H9 (cell line): ENCODE results near the gene ROPN1B. TPM values are rescaled to one million over a fixed set of nuclear protein-coding genes. Genes with fewer than 3 reads are reported as not detected.

Source experiments
- DNase-seq: peaks from one replicate; pipeline ENCODE4 v3.0.0-alpha.2; 2017
- H2AFZ ChIP-seq: one replicate; pipeline ENCODE4 v1.6.1; 2013; ENCODE audit warnings: mild to moderate bottlenecking, low read length, control low read depth, moderate library complexity
- H2AK5ac ChIP-seq: 2 replicates; pipeline ENCODE4 v1.6.1; 2013; ENCODE audit warnings: low read length, control low read depth, mixed read lengths; ENCODE audit not compliant: insufficient read length
- H2BK120ac ChIP-seq: one replicate; pipeline ENCODE4 v1.6.1; 2013; ENCODE audit warnings: low read depth, mild to moderate bottlenecking, low read length, control low read depth, inconsistent platforms; ENCODE audit not compliant: poor library complexity, severe bottlenecking
- H2BK12ac ChIP-seq: 2 replicates; pipeline ENCODE4 v1.6.1; 2013; ENCODE audit warnings: low read length, control low read depth, mixed read lengths, low read depth; ENCODE audit not compliant: insufficient read length
- H2BK15ac ChIP-seq: 2 replicates; pipeline ENCODE4 v1.6.1; 2013; ENCODE audit warnings: low read depth, low read length, control low read depth
- H2BK20ac ChIP-seq: one replicate; pipeline ENCODE4 v1.6.1; 2013; ENCODE audit warnings: low read depth, mild to moderate bottlenecking, low read length, control low read depth, inconsistent platforms; ENCODE audit not compliant: poor library complexity, severe bottlenecking
- H2BK5ac ChIP-seq: 2 replicates; pipeline ENCODE4 v1.6.1; 2013; ENCODE audit warnings: low read length, control low read depth, mixed read lengths; ENCODE audit not compliant: insufficient read length
- H3K14ac ChIP-seq: 2 replicates; pipeline ENCODE4 v1.6.1; 2013; ENCODE audit warnings: low read length, control low read depth; ENCODE audit not compliant: insufficient read depth
- H3K18ac ChIP-seq: 2 replicates; pipeline ENCODE4 v1.6.1; 2013; ENCODE audit warnings: low read depth, mild to moderate bottlenecking, mixed read lengths, low read length, control low read depth; ENCODE audit not compliant: insufficient read length
- H3K23ac ChIP-seq: 2 replicates; pipeline ENCODE4 v1.6.1; 2013; ENCODE audit warnings: low read length, control low read depth, mixed read lengths, low read depth; ENCODE audit not compliant: insufficient read length
- H3K23me2 ChIP-seq: 2 replicates; pipeline ENCODE4 v1.6.1; 2013; ENCODE audit warnings: low read depth, mild to moderate bottlenecking, mixed read lengths, low read length, control low read depth; ENCODE audit not compliant: insufficient read length, poor library complexity, severe bottlenecking
- H3K27ac ChIP-seq: 2 replicates; pipeline ENCODE4 v1.5.1; 2013; ENCODE audit warnings: low read length, control low read depth, mixed read lengths, low read depth; ENCODE audit not compliant: insufficient read length
- H3K27me3 ChIP-seq: 2 replicates; pipeline ENCODE4 v1.6.1; 2013; ENCODE audit warnings: low read length, control low read depth, inconsistent platforms; ENCODE audit not compliant: insufficient read depth
- H3K4ac ChIP-seq: 2 replicates; pipeline ENCODE4 v1.6.1; 2013; ENCODE audit warnings: low read depth, mild to moderate bottlenecking, control low read depth, inconsistent platforms, low read length, moderate library complexity
- H3K4me1 ChIP-seq: 2 replicates; pipeline ENCODE4 v1.6.1; 2013; ENCODE audit warnings: low read length, control low read depth, inconsistent platforms; ENCODE audit not compliant: insufficient read depth
- H3K4me2 ChIP-seq: 2 replicates; pipeline ENCODE4 v1.6.1; 2013; ENCODE audit warnings: low read length, control low read depth, mixed read lengths; ENCODE audit not compliant: insufficient read length, insufficient read depth
- H3K56ac ChIP-seq: 2 replicates; pipeline ENCODE4 v1.6.1; 2013; ENCODE audit warnings: low read depth, mild to moderate bottlenecking, mixed read lengths, low read length, control low read depth; ENCODE audit not compliant: insufficient read length
- H3K79me1 ChIP-seq: 2 replicates; pipeline ENCODE4 v1.6.1; 2013; ENCODE audit warnings: low read depth, mild to moderate bottlenecking, moderate library complexity, low read length, control low read depth, inconsistent platforms; ENCODE audit not compliant: insufficient read depth, poor library complexity, severe bottlenecking
- H3K79me2 ChIP-seq: 2 replicates; pipeline ENCODE4 v1.6.1; 2013; ENCODE audit warnings: low read length, control low read depth, inconsistent platforms; ENCODE audit not compliant: insufficient read depth
- H3K9ac ChIP-seq: 2 replicates; pipeline ENCODE4 v1.6.1; 2013; ENCODE audit warnings: low read length, control low read depth, mixed read lengths; ENCODE audit not compliant: insufficient read length; ENCODE audit errors: extremely low read depth
- H3K9me3 ChIP-seq: one replicate; pipeline ENCODE4 v1.6.1; 2013; ENCODE audit warnings: low read depth, low read length, inconsistent platforms; ENCODE audit not compliant: control insufficient read depth
- H3T11ph ChIP-seq: one replicate; pipeline ENCODE4 v1.6.1; 2013; ENCODE audit warnings: mild to moderate bottlenecking, low read length, control low read depth, inconsistent platforms
- H4K20me1 ChIP-seq: one replicate; pipeline ENCODE4 v1.6.1; 2013; ENCODE audit not compliant: control insufficient read depth, insufficient read length, insufficient read depth
- H4K5ac ChIP-seq: 2 replicates; pipeline ENCODE4 v1.6.1; 2013; ENCODE audit warnings: low read depth, mild to moderate bottlenecking, mixed read lengths, low read length, control low read depth; ENCODE audit not compliant: insufficient read length
- H4K8ac ChIP-seq: replicated peaks from 2 replicates; pipeline ENCODE4 v1.6.1; 2013; ENCODE audit warnings: low read length, control low read depth, mixed read lengths, low read depth; ENCODE audit not compliant: insufficient read length
- H4K91ac ChIP-seq: 2 replicates; pipeline ENCODE4 v1.6.1; 2013; ENCODE audit warnings: low read depth, mild to moderate bottlenecking, moderate library complexity, mixed read lengths, low read length, control low read depth; ENCODE audit not compliant: insufficient read length
- H3K27ac Mint-ChIP-seq, 3 experiments: 2 replicates in 2 of 3; 3 replicates in 1 of 3; pipeline ENCODE4 v1.8.0; 2020 to 2021; ENCODE audit warnings: mixed read lengths in 3 of 3, mild to moderate bottlenecking in 1 of 3, moderate library complexity in 1 of 3
- H3K27me3 Mint-ChIP-seq: 2 replicates; pipeline ENCODE4 v1.8.0; 2021; ENCODE audit warnings: low read depth, mild to moderate bottlenecking, moderate library complexity, mixed read lengths
- H3K36me3 Mint-ChIP-seq, 3 experiments: 2 replicates in 2 of 3; 3 replicates in 1 of 3; pipeline ENCODE4 v1.8.0; 2020 to 2021; ENCODE audit warnings: low read depth in 3 of 3, mixed read lengths in 3 of 3; ENCODE audit not compliant: insufficient read depth in 1 of 3
- H3K4me1 Mint-ChIP-seq, 2 experiments: 2 replicates each; pipeline ENCODE4 v1.8.0; 2020; ENCODE audit warnings: mixed read lengths in 2 of 2
- H3K4me3 Mint-ChIP-seq, 2 experiments: 2 replicates in 1 of 2; 3 replicates in 1 of 2; pipeline ENCODE4 v1.8.0; 2020 to 2021; ENCODE audit warnings: mild to moderate bottlenecking in 2 of 2, mixed read lengths in 2 of 2, moderate library complexity in 1 of 2
- H3K9me3 Mint-ChIP-seq, 2 experiments: 2 replicates in 1 of 2; 3 replicates in 1 of 2; pipeline ENCODE4 v1.8.0; 2020; ENCODE audit warnings: mild to moderate bottlenecking in 2 of 2, mixed read lengths in 2 of 2, moderate library complexity in 1 of 2
- CTCF ChIP-seq: fragments of 200-600 bp; sonication (generic); conservative IDR thresholded peaks from 3 replicates; pipeline ENCODE4 v1.8.0; 2021; ENCODE audit warnings: antibody characterized with exemption, mild to moderate bottlenecking
- WGBS: extraction: QIAGEN DNeasy Blood & Tissue Kit; methylation state at CpG from one replicate; pipeline ENCODE4 v1.1.7; 2013; ENCODE audit warnings: missing lambda C conversion rate, low lambda C conversion rate, mixed read lengths; ENCODE audit not compliant: insufficient read length; ENCODE audit errors: extremely low coverage; 5-methylcytosine and 5-hydroxymethylcytosine counted together
- total RNA-seq: library from RNA; stranded (reverse); gene quantifications from 2 replicates; pipeline ENCODE4 v1.2.1, GENCODE V29; 2021

The ROPN1B gene
- total RNA-seq, 1 experiment from 2014 or later, result not detected

GRCh38 chr3:125957674-125958510, 11.1 kb upstream of the ROPN1B start:
- Histone ChIP-seq H3K23ac (no peak overlapping the region), H2BK20ac (no peak overlapping the region), H3K4me1 (no peaks in the 10 kb centered on the region), H4K5ac (no peak overlapping the region), H3K4ac (no peak overlapping the region), H4K20me1 (no peaks in the 10 kb centered on the region), H2AK5ac (no peak overlapping the region), H2BK12ac (no peak overlapping the region), H3K27me3 (no peaks in the 10 kb centered on the region), H3T11ph (no peak overlapping the region), H4K91ac (no peak overlapping the region), H2BK5ac (no peak overlapping the region), H3K56ac (no peak overlapping the region), H3K18ac (no peak overlapping the region), H3K79me2 (no peaks in the 10 kb centered on the region), H2BK120ac (no peak overlapping the region), H3K79me1 (no peaks in the 10 kb centered on the region), H3K27ac (no peak overlapping the region), H2AFZ (no peak overlapping the region), H3K14ac (no peak overlapping the region), H3K9ac (no peak overlapping the region), H3K23me2 (no peaks in the 10 kb centered on the region), H3K4me2 (no peak overlapping the region), H2BK15ac (no peak overlapping the region), H3K9me3 (no peaks in the 10 kb centered on the region), H4K8ac (no peak overlapping the region)
- DNase-seq, result no peak
- WGBS, result no CpG with 5 or more reads among the region's 75 CpGs
- Mint-ChIP-seq H3K9me3 (peaks cover 3 to 4% of the 10 kb centered on the region in 2 experiments; a peak in 3 of 5 replicates), H3K27me3 (peaks cover 35% of the 10 kb centered on the region), H3K36me3 (no peaks in the 10 kb centered on the region), H3K4me1 (peaks cover 0 to 8% of the 10 kb centered on the region in 2 experiments; a peak in 1 of 4 replicates), H3K4me3 (peak overlapping the region; percentile 46 to 71), H3K27ac (no peak overlapping the region)
- TF ChIP-seq CTCF, result no peak
